GM12891 (cell line): ENCODE measurements around the gene LMO3.

Experiments used
- POLR2A ChIP-seq: IDR thresholded peaks from 2 replicates; pipeline ENCODE4 v1.6.1; 2011; ENCODE audit warnings: low read depth, low read length, control low read depth
- POLR2AphosphoS5 ChIP-seq: IDR thresholded peaks from 2 replicates; pipeline ENCODE4 v1.6.1; 2011; ENCODE audit warnings: low read depth, low read length, control low read depth
- TAF1 ChIP-seq: IDR thresholded peaks from 2 replicates; pipeline ENCODE4 v1.6.1; 2011; ENCODE audit warnings: low read depth, low read length, control low read depth

- no peak for TF ChIP-seq POLR2AphosphoS5
- TF ChIP-seq TAF1: no peak
- TF ChIP-seq POLR2A: no peak
Measured at GRCh38 chr12:16509411-16509810, 96.6 kb downstream of the LMO3 start.
